GM18502 (cell line): Measurements from ENCODE around the gene TBL1X.
"Not testable (repeated sequence)": the region's sequence is repeated elsewhere in the genome, so short reads cannot be mapped to it uniquely, and the experiment has no call there.

Experiments
- ATAC-seq: cut with Tn5 transposase; IDR thresholded peaks from one replicate; pipeline ENCODE4 v1.9.1; 2021; ENCODE audit warnings: mild to moderate bottlenecking; ENCODE audit not compliant: unreplicated experiment, poor library complexity

The TBL1X gene

DNA sequence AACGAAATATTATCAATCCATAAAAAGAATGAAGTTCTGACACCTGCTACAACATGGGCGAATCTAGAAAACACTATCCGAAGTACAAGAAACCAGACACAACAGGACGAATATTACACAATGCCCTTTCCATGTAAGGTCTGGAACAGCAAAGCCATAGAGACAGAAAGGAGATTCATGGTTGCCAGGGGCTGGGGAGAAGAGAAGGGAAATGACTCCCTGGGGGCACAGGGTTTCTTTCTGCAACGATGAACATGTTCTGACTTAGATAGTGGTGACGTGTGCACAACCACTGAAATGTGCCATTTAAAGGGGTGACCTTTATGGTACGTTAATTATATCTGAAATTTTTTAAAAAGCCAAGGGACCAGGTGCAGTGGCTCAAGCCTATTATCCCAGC, 272.5 kb downstream of the TBL1X start:
- ATAC-seq = no peak

- no peak for ATAC-seq
Observed at GRCh38 chrX:9738151-9738550, 273.3 kb downstream of the TBL1X start.

- no peak for ATAC-seq
Observed at GRCh38 chrX:9739130-9739529, 274.3 kb downstream of the TBL1X start.

DNA sequence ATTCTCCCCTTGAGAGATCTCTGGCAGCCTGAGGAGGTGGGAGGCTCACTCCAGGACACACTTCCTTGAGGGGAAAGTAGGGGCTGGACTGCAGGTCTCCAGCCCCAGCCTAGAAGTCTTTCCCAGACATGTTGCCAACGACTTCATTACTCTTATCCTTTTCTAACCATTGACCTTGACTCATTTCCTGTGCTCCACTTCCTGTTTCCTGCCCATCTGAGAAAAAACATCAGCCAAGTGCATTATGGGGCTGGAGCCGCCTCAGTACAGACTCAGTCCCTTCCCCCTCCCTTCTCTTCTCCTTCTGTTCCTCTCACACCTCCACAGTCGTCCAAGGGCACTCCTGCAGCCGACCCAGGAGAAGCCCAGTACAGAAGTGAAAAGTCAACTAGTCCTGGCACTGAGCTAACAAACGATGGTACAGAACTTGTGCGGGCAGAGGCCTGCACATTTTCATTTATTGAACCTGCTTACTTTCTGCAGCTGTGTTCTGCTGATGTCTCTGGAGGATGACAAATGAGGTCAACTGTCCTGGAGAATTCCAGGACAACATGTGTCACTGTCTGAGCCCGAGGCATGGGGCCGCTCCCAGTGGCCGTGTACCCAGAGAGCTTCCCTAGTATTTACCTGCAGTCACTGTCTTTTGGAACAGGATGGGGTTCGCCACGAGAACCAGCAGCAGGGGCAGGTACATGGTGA, 280.7 kb downstream of the TBL1X start:
- ATAC-seq = no peak

GRCh38 chrX:9746148-9746888, 281.5 kb downstream of the TBL1X start:
- ATAC-seq = no peak

DNA sequence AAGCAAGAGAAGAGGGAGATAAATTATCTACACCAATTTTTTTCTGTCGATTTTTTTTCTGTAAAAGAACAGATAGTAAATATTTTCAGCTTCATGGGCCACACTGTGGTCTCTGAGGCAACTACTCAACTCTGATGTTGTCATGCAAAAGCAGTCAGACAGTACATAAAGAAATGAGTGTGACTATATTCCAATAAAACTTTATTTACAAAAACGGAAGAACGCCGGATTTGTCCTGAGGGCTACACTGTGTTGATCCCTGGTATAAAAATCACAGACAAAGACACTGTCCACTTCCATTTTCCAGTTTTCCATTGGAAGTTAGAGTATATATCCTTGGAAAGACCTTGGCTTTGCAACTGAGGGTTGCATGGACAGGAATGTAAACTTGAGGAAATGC, 282.8 kb downstream of the TBL1X start:
- no peak for ATAC-seq

DNA sequence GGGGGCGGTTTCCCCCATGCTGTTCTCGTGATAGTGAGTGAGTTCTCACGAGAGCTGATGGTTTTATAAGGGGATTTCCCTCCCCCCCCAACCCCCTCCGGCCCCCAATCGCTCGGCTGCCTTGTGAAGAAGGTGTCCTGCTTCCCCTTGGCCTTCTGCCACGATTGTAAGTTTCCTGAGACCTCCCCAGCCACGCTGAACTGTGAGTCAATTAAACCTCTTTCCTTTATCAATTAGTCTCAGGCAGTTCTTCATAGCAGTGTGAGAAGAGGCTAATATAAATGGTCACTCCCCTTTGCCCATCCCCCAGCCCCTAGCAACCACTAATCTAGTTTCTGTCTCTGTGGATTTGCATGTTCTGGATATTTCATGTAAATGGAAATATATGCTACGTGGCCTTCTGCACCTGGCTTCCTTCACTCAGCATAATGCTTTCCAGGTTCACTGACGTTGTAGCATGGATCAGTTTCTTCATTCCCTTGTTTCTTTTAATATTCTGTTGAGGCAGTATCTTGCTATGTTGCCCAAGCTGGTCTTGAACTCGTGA, 284.4 kb downstream of the TBL1X start:
- ATAC-seq = no peak

DNA sequence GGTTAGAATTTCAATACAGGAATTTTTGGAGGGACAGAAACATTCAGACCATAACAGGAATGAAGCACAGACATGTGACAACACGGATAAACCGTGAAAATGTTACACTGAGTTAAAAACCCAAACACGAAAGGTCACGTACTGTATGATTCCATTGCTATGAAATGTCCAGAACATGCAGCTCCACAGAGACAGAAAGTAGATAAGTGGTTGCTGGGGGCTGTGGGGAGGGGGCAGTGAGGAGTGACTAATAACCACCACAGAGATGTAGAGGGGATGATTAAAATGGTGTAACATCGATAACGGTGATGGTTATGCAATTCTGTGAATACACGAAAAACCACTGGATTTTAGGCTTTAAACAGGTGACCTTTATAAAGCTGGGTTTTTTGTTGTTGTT, 292.5 kb downstream of the TBL1X start:
- no peak for ATAC-seq

GRCh38 chrX:9758021-9758638, 293.3 kb downstream of the TBL1X start:
- ATAC-seq = no peak

DNA sequence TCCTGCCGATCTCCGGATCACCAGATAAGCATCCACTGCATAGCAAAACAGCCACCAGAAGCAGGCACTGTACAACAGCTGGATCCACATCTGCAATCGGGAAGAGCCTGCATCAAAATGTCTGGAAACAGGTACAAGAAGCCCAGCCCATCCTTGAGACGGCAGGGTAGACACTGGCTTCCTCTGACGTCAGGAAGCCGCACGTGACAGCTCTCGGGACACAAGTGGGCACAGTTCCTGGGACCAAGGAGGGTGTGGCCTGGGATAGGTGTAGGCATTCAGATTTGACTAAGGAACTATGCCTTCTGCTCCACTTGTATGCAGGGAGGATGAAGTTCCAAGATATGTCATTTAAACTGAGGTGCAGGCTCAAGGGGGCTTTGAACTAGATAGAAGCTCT, 294.5 kb downstream of the TBL1X start:
- ATAC-seq = no peak

- ATAC-seq = no peak
Observed at GRCh38 chrX:9765072-9765736, 300.3 kb downstream of the TBL1X start.

DNA sequence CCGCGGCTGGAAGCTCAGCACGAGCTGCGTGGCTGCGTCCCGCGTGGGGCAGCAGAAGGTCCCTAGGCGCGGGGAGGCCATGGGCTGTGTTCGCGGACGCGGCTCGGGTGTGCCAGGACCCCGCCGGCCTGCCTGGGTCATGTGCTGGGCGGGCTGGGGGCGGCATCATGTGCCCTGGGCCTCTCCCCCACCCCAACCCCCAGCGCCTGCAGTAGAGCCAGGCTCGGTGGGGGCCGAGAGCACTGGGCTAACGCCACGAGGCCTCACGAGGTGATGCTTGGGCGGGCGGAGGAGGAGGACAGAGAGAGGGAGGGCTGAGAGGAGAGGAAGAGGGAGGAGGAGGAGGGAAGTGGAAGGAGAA, 300.9 kb downstream of the TBL1X start, which contains the start of gene GPR143:
Gene GPR143 (minus strand): TSS at position 111 of the 361 bp plus-strand sequence. CDS start 30 bp downstream, at position 81.
- ATAC-seq = no peak

DNA sequence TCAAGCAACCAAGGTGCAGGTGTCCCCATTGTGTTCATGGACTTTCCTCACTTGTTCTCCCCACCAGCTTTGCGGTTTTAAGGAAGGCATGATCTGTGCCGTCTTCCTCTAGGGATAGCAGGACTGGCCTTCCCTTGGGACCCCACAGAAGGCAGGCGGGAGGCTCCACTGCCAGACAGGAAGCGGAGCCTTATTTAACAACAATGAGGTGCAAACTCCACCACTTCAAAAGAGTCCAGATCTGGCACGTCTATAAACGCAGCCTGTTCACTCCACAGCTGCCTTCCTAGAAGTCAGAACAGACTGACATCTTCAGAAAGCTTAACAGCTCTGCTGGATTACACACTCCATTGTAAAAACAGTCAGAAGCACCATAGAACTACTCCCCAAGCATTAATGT, 302.5 kb downstream of the TBL1X start:
- no peak for ATAC-seq

- ATAC-seq = not testable (repeated sequence)
Observed at GRCh38 chrX:9768321-9768839, 303.5 kb downstream of the TBL1X start.

GRCh38 chrX:9770319-9770718, 305.5 kb downstream of the TBL1X start:
- ATAC-seq = no peak

DNA sequence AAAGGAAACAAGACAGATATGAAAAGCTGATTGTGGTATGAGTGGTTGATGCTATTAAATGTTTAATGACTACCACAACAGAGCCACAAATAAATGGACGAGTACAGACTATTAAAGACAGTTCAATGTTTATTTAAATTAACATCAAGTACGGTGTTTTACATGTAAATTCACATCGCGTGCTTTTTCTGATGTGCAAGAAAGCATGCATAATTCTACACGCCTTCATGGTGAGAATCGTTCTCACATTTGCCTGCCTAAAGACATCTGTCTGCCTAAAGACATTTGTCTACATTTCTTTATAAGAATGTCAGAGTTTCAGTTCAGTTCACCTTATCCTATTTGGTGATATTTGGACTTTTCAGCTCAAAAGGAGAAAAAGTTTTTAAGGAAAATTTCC, 308.1 kb downstream of the TBL1X start:
- no peak for ATAC-seq

DNA sequence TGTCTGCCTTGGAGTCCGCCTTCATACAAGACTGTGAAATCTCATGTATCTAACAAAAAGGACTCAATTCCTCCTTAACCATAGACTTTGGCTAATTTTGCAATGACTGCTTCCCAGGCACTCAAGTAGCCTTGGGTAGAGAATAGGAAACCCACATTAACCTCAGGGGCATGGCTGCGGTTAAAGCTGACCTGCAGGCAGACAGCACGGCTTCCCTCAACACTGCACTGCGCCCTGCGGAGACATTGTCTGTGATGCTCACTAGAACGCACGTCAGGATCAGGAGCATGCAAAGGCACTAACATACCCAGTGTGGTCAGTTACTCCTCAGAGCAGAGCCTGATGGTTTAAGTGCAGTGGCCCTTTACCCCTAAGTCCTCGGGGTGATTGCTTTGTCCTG, 311.1 kb downstream of the TBL1X start:
- no peak for ATAC-seq

GRCh38 chrX:9781941-9782340, 317.1 kb downstream of the TBL1X start:
- no peak for ATAC-seq

GRCh38 chrX:9784332-9784731, 319.5 kb downstream of the TBL1X start:
- ATAC-seq = no peak

DNA sequence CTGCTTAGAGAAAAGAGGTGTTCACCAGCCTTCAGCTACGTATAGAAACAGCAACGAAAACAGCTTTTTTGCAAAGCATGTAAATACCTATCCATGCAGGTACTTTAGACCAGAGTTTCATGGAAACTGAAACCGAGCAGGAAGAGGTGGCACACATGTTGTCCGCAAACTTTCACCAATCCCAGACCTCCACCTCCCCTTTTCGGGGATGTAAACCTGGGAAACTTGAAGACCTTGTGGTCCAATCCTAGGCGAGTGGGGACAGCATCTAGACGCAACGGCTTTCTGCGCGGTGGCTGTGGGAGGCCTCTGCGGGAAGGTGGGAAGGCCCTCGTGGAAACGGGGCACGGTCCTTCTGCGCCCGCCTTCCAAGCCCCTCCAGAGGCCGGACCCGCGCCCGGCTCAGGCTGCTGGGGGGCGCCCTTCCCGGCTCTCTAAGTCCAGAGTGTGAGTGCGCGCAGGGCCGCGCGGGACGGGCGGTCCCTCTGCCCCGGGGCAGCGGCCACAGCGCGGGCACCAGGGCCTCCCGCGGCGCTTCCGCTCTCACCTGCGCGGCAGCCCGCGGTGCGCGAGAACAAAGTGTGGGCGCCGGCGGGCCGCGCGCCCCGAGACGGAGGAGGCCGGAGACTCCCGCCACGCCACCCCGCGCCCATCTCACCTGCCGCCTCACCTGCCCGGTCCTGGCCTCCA, 320.5 kb downstream of the TBL1X start:
- no peak for ATAC-seq
